PFSK-1 (cell line): ENCODE measurements around the gene SAP25.
A peak's percentile ranks its signal among the peaks of the same experiment; 100 is the strongest.

Experiments
- FOXP2 ChIP-seq: optimal IDR thresholded peaks from 2 replicates; pipeline ENCODE3; 2011; ENCODE audit warnings: borderline replicate concordance, control low read depth, inconsistent platforms; ENCODE audit not compliant: insufficient read depth; ENCODE audit errors: extremely low read length, extremely low read depth
- POLR2AphosphoS5 ChIP-seq: IDR thresholded peaks from 2 replicates; pipeline ENCODE4 v1.6.1; 2012; ENCODE audit warnings: low read depth, mild to moderate bottlenecking, control low read depth, low read length, moderate library complexity
- SIN3A ChIP-seq: IDR thresholded peaks from 2 replicates; pipeline ENCODE4 v1.6.1; 2012; ENCODE audit warnings: mild to moderate bottlenecking, low read length, moderate library complexity, borderline replicate concordance; ENCODE audit not compliant: insufficient read depth
- TAF1 ChIP-seq: IDR thresholded peaks from 2 replicates; pipeline ENCODE4 v1.6.1; 2012; ENCODE audit warnings: low read length, control low read depth, borderline replicate concordance; ENCODE audit not compliant: insufficient read depth
- TF ChIP-seq, protein P1 (sequence below), 2 experiments: IDR thresholded peaks; 2 replicates each; pipeline versions ENCODE4 v1.6.1 to v1.8.0; 2011 to 2012; ENCODE audit warnings: low read depth in 2 of 2, low read length in 2 of 2, control low read depth in 1 of 2, inconsistent platforms in 1 of 2, mild to moderate bottlenecking in 1 of 2, moderate library complexity in 1 of 2; ENCODE audit not compliant: insufficient read depth in 1 of 2

DNA sequence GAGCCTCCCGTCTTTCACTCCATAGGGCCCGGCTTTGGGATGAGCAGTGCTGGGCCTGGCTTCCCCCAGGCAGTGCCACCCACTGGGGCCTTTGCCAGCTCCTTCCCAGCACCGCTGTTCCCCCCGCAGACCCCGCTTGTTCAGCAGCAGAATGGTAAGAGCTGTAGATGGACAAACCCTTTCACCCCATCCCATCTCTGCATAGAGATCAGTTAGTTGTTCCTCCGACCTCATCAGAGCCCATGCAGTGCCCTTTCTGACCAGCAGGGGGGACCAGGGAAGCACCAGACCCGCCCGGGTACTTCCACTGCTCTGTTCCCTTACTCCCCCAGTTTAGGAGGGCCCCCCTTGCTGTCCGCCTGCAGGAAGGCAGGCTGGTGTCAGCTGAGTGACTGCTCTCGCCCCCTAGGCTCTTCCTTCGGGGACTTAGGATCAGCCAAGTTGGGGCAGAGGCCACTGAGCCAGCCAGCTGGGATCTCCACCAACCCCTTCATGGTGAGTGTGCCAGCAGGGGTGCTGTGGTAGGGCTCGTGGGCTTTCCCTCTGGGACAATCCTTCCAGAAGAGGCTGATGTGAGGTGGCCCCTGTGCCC lies 9.8 kb downstream of the SAP25 start:
- TF ChIP-seq POLR2AphosphoS5 (0 out of 2 replicates have a peak, but pooled peaks have one; percentile 29), TAF1 (no peak), SIN3A (no peak), FOXP2 (no peak)
- TF ChIP-seq, protein P1, sequence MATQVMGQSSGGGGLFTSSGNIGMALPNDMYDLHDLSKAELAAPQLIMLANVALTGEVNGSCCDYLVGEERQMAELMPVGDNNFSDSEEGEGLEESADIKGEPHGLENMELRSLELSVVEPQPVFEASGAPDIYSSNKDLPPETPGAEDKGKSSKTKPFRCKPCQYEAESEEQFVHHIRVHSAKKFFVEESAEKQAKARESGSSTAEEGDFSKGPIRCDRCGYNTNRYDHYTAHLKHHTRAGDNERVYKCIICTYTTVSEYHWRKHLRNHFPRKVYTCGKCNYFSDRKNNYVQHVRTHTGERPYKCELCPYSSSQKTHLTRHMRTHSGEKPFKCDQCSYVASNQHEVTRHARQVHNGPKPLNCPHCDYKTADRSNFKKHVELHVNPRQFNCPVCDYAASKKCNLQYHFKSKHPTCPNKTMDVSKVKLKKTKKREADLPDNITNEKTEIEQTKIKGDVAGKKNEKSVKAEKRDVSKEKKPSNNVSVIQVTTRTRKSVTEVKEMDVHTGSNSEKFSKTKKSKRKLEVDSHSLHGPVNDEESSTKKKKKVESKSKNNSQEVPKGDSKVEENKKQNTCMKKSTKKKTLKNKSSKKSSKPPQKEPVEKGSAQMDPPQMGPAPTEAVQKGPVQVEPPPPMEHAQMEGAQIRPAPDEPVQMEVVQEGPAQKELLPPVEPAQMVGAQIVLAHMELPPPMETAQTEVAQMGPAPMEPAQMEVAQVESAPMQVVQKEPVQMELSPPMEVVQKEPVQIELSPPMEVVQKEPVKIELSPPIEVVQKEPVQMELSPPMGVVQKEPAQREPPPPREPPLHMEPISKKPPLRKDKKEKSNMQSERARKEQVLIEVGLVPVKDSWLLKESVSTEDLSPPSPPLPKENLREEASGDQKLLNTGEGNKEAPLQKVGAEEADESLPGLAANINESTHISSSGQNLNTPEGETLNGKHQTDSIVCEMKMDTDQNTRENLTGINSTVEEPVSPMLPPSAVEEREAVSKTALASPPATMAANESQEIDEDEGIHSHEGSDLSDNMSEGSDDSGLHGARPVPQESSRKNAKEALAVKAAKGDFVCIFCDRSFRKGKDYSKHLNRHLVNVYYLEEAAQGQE (IDR thresholded peaks at IDR 0.05; ENCODE audit: insufficient read depth in 1 of 2, low read depth in 2 of 2, low read length in 2 of 2), result no peak
